NCI-H2081 treated with DMSO at 0.1 percent for 48 hours (cell line): ENCODE results near the gene DTHD1.

Source experiments
- DNase-seq: peaks from one replicate; lab custom pipeline; 2025; lab: John Stamatoyannopoulos, UW

DTHD1 gene

DNA sequence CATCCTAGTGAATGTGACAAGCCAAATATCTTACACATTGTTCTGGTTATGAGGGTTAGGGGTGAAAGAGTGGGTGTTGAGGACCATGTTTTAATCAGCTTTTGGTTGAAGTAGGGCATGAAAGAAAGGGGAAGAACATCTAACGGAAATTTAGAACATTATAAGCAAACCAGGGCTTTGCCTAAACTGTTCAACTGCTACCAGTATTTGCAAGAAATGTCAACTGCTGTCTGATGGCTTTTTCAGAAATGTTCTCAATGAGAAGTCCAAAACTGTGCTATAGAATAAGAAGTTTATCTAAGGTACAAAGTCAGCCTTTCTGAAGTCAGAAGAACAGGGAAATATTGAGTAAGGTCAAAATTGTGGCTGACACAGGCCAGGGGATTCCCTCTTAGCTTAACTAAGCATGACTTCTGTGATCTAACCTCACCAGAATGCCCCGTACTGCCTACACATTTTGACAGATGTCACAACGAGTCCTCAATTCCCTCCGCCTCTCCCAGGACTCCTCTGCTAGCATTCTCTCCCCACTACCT, 67.1 kb downstream of the DTHD1 start:
- DNase-seq = no peak

DNA sequence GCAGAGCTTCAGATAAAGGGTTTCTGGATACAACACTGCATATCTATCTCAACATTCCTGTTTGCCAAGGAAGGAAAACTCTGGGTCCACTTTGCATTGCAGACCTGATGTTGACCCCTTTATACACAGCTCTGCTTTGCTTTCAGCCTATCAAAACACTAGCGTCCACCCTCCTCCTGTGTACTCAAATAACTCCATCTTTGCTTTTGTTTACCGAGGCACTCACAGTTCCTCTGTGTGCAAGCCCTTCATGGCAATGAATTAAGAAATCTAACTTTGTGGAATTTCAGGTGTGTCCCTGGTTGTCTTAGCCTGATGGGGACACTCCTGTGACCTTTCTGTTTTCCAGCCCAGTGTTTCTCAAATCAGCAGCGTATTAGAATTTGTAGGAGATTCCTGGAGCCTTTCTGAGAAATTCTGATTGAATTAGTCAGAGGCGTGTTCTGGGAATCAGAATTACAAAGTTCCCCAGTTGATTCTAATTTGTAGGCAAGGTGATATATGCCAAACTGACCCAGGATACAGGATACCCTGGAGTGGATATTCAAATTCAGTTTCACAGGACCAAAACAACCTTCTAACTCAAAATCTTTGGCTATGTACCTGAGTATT, 68.6 kb downstream of the DTHD1 start:
- DNase-seq = no peak

DNA sequence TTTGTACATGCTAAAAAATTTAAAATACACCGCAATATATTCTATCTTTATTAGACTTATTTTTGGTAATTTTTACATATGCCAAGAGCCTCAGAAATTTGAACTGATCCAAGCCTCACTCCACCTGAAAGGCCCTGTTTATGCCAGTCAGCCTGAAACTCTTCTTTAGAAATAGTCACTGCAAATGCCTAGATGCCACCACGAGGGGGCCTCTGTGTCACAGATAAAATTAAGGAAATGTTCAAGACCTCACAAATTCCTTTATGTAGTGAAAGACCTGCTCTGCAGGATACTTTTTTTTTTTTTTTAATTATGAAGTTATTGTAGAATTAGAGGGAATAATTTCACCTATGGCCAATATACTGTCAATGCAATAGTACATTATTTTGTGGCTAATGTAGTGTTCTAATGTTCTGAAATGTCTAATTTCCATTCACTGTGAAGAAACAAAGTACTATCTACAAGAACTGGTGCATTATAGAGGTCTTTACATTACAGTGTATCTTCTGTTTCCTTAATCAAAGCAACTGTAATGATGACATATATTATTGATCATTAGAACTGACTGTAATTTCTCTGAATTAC, 69.8 kb downstream of the DTHD1 start:
- DNase-seq = no peak

DNA sequence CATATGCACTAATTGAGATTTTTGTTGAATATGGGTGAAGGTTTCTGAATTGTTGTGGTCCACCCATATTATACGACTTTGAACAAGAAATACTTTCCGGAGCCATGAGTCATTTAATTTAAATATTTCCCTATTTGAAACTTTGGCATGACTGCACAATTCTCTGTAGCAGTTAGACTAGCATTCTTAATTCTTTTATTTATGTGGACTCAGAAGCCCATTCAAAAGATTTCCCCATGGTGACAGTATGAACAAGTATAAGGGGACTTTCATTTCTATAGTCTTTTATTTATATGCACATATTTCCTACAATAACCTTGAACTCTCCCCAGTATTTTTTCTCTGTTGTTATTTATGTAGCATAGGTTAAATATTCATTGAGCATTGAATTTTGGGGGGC, 72.6 kb downstream of the DTHD1 start:
- DNase-seq = no peak

DNA sequence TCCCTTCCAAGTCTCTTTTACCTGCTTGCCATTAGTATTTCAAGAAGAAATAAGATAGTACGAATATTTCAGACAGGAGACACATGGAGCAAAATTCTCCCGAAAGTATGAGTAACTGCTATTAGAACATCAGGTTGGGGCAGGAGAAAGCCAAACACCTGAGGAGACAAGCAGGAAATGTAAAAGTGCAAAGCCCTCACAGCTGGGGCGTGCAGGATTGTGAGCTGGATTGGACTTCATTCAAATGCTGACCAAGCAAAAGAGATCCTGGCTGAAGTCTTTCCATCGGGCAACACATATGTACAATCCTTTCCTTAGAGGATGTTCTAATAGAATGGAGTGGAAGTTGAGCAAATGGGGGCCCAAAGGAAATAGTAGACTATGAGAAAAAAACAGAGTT, 76.8 kb downstream of the DTHD1 start:
- DNase-seq = no peak

DNA sequence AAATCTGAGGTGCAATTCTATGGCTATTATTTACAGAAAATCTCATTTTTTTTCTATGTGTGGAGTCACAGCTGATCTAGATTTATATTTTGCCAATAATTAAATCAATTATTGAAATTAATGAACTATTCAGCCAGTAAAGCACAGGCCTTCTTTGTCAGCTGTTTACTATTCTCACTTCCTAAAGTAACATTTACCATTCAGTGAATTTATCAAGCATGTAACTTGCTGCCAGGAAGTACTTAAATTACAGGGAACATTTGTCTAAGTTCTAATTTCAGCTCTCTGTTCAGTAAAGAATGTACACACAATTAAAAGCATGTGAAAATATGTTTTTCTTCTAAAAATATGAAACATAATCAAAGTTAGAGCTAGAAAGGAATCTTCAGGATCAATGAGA, 79.3 kb downstream of the DTHD1 start:
- DNase-seq = no peak

DNA sequence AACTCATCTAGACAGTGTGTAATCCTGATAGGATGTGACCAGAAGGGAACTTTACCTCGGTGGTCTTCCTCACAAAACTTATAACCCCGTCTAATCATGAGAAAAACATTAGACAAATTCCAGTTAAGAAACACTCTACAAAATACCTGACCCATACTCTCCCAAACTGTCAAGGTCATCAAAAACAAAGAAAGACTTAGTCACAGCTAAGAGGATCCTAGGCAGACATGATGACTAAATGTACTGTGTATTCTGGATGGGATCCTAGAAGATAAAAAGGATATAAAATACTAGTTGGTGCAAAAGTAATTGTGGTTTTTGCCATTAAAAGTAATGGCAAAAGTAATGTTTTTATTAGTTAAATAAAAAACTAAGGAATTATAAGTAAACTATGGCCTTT, 81.6 kb downstream of the DTHD1 start:
- DNase-seq = no peak

DNA sequence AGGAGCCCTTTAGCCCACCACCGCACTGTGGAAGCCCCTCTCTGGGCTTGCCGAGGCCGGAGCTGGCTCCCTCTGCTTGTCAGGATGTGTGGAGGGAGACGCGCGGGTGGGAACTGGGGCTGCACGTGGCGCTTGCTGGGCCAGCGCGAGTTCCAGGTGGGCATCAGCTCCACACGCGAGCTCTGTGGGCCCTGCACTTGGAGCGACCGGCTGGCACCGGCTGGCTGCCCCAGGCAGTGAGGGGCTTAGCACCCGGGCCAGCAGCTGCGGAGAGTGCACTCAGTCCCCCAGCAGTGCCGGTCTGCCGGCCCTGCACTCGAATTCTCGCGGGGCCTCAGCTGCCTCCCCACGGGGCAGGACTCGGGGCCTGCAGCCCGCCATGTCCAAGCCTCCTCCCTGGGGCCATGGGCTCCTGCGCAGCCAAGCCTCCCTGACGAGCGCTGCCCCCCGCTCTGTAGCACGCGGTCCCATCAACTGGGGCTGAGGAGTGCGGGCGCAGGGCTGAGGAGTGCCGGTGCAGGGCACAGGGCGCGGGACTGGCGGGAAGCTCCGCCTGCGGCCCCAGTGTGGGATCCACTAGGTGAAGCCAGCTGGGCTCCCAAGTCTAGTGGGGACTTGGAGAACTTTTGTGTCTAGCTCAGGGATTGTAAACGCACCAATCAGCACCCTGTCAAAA, 93.6 kb downstream of the DTHD1 start:
- DNase-seq = no peak

DNA sequence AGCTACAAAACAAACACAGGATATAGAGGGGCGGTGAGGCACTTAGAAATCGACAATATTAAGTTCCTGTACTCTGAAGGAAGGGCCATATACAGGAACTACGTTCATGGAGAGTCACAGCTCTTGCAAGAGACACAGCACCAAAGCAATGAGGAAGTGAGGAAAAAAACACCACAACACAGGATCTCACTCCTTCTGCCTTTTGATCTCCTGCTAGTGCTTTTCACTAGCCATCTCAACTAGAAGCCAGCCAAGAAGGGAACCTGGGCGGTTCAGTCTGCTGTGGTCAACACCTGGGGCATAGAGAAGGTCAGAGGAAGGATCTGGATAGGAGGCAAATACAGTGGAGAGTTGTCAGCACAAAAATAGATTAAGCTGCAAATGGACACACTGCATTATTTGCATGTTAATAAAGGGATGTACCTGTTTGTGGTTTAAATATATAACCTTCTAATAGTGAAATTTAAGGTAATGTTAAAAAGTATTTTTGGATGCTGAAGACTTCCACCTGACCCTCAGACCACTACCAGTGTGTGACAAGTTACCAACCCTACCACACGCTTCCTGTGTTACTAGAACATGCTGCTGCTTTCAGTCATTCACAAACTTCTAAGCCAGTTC, 104.6 kb downstream of the DTHD1 start:
- DNase-seq = no peak

DNA sequence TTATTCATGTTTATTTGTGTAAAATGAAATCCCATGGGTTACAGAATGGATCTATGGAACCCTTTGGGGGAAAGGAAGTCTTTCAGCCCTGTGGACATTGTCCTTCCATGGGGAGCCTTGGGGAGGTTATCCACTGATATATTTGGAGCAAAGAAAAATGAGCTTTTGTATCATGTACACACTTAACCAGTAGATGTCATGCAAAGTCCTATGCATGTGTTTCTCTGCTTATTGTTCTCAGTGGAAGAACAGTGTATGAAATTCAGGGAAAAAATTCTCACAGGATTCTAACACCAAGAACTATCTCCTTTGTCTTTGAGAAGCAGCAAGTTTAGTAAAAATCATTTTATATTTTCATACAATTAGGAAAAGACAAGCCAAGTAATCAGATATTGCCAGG, 105.3 kb downstream of the DTHD1 start:
- DNase-seq = no peak

DNA sequence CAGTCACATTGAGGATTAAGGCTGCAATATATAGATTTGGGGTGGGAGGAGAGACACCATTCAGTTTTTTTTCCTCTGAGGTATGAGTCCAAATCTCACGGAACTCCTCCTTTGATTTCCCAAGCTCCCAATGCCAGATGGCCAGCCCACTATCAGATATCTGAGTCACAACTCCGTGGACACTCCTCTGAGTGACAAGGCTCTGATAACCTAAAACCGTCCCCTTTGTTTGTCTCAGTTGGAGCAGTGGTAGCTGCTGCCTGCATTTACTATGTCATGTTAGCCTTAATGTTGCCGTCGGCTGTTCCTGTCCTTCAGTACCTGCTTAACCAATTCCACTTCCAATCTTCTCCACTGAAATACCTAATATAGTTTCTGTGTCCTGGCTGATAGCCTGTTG, 107.3 kb downstream of the DTHD1 start:
- no peak for DNase-seq

DNA sequence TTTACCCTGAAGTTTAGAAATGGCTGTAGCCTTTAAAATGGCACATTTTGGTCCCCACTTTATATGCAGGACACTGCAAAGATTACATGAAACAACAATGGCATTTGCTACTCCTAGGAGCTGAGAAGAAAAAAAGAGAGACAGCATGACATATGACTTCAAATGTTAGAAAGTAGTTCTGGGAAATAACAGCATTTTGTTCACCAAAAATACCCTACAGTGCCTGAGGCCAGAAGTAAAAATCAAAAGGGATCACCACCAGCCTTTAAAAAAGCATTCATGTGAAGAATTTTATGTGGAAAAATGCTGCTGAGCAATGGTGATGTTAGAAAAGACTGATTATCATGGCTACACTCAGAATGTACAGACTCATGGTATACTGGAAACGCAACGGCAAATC, 110.0 kb downstream of the DTHD1 start:
- DNase-seq = no peak

DNA sequence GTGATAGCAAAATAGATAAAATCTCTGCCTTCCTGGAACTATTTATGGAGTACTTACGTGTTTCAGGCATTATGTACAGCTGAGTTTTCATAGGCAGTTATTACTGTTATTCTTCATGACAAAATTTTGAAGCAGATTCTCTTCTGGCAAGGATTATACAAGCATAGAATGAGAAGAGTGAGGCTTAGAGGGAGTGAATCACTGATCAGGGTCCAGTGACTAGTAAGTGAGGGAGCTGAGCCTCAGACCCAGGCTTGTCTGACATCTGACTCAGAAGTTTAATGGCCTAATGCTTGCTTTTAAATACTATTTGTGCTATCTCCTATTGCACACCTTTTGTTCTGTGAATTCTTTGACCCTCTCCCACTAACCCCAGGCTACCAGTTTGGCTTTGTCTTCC, 110.6 kb downstream of the DTHD1 start:
- no peak for DNase-seq

DNA sequence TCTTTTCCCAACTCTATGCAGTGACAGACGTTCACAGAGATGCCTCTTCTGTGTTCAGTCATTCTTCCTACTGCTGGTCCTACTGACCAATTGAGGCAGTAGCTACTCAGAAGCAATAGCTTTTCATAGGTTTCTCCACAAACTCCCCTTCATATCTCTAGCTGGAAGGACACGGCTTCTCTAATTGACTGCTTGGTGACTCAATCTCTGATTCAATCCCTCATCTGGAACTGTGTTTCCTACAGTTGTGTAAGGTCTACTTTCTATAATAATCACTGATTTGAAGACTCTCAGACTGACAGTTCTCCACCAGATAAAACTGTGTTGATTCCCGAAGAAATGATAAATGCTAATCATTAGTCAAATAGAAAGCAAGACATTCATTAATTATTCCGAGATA, 111.5 kb downstream of the DTHD1 start:
- DNase-seq = no peak
